Mucosa of descending colon (tissue), 3 donors: ENCODE results near the gene RPL31. TPM values are rescaled to one million over a fixed set of nuclear protein-coding genes. Genes with fewer than 3 reads are reported as not detected.

Experiments
- ATAC-seq: fragments of 200-7000 bp; cut with Tn5 transposase; one replicate; pipeline ENCODE4 v1.9.1; 2020; ENCODE audit warnings: mild to moderate bottlenecking, moderate library complexity
- DNase-seq, 3 donors: peaks; one replicate each; pipeline ENCODE4 v3.0.0-alpha.2; 2020
- H3K36me3 ChIP-seq: fragments of 200-600 bp; one replicate; pipeline ENCODE4 v1.8.0; 2021; ENCODE audit warnings: low read depth, mild to moderate bottlenecking
- H3K4me1 ChIP-seq: fragments of 200-600 bp; one replicate; pipeline ENCODE4 v1.8.0; 2021; ENCODE audit warnings: low read depth, mild to moderate bottlenecking
- H3K4me3 ChIP-seq: fragments of 200-600 bp; one replicate; pipeline ENCODE4 v1.8.0; 2021; ENCODE audit warnings: mild to moderate bottlenecking
- H3K9me3 ChIP-seq: fragments of 200-600 bp; one replicate; pipeline ENCODE4 v1.8.0; 2021; ENCODE audit warnings: mild to moderate bottlenecking
- CTCF ChIP-seq: fragments of 200-600 bp; IDR thresholded peaks from one replicate; pipeline ENCODE4 v1.8.0; 2022; ENCODE audit warnings: antibody characterized with exemption, mild to moderate bottlenecking
- intact Hi-C, 2 donors: fragments of 100-400 bp; cut with DNase I in 1 of 2; cut with micrococcal nuclease in 1 of 2; formaldehyde crosslinking; loops; one replicate each; pipeline versions ENCODE4 v1.11.0 to v1.11.1; 2022; cut with DNase I, micrococcal nuclease
- total RNA-seq, 3 donors: library from RNA; stranded (reverse); fragmentation: NEBNext Ultra II Directional in 2 of 3; extraction: Animal tissue kit (Norgen Biotek cat#: 25700) in 2 of 3; gene quantifications; one replicate each; pipeline versions ENCODE4 v1.2.1 to v1.2.4, GENCODE V29; 2021 to 2023
- donor health status: DM: no; HTN: no; CAD: no; lungs with moderate emphysema.
- donor health status: DM: no; HTN: no; CAD: no.
- donor health status: DM: no; HTN: yes; CAD: no.

Gene RPL31
- total RNA-seq, 3 donors from 2014 or later = 933 to 1,008 (median 1,005) TPM

GRCh38 chr2:101011152-101011551 is 9.1 kb downstream of the RPL31 start:
- Histone ChIP-seq H3K4me3 (no peak overlapping the region), H3K4me1 (no peaks in the 10 kb centered on the region), H3K36me3 (peaks cover 8% of the 10 kb centered on the region), H3K9me3 (no peaks in the 10 kb centered on the region)
- DNase-seq (no peak), ATAC-seq (no peak)
- intact Hi-C loops = loop anchor here in 1 of 2 donors (5.0 to 10.0 kb wide), 2 partner anchors 141 to 194 kb away; partner anchors contain the start of gene TBC1D8
- no peak for TF ChIP-seq CTCF

- H3K9me3 ChIP-seq = no peaks in the 10 kb centered on the region
- DNase-seq (no peak), ATAC-seq (no peak)
- no peaks in the 10 kb centered on the region for H3K4me1 ChIP-seq
- no peak for TF ChIP-seq CTCF
- no peaks in the 10 kb centered on the region for H3K36me3 ChIP-seq
- intact Hi-C loops = loop anchor here in 1 of 2 donors (5.0 to 10.0 kb wide), 2 partner anchors 140 to 193 kb away; partner anchors contain the start of gene TBC1D8
- no peak overlapping the region for H3K4me3 ChIP-seq
Observed at GRCh38 chr2:101012054-101012705, 10.1 kb downstream of the RPL31 start.

GRCh38 chr2:101012706-101013181 is 10.7 kb downstream of the RPL31 start:
- peak; percentile 70 for TF ChIP-seq CTCF
- H3K36me3 ChIP-seq = no peaks in the 10 kb centered on the region
- DNase-seq (peak in 1 of 3 donors; percentile 72), ATAC-seq (peak; percentile 65)
- H3K4me3 ChIP-seq = no peak overlapping the region
- intact Hi-C loops = loop anchor here in 1 of 2 donors (5.0 to 10.0 kb wide), 2 partner anchors 140 to 192 kb away; partner anchors contain the start of gene TBC1D8
- no peaks in the 10 kb centered on the region for H3K9me3 ChIP-seq
- no peaks in the 10 kb centered on the region for H3K4me1 ChIP-seq

GRCh38 chr2:101014264-101014857 is 12.3 kb downstream of the RPL31 start:
- no peaks in the 10 kb centered on the region for H3K36me3 ChIP-seq
- intact Hi-C loops = loop anchor here in 1 of 2 donors (5.0 to 10.0 kb wide), 2 partner anchors 138 to 190 kb away; partner anchors contain the start of gene TBC1D8
- no peaks in the 10 kb centered on the region for H3K9me3 ChIP-seq
- no peaks in the 10 kb centered on the region for H3K4me1 ChIP-seq
- ATAC-seq (no peak), DNase-seq (no peak)
- no peak overlapping the region for H3K4me3 ChIP-seq
- TF ChIP-seq CTCF = no peak

- no peak for TF ChIP-seq CTCF
- Histone ChIP-seq H3K4me1 (no peaks in the 10 kb centered on the region), H3K9me3 (no peaks in the 10 kb centered on the region), H3K4me3 (no peak overlapping the region), H3K36me3 (no peaks in the 10 kb centered on the region)
- DNase-seq (no peak), ATAC-seq (no peak)
- intact Hi-C loops = loop anchor here in 1 of 2 donors (10.0 kb wide), 1 partner anchor 187 kb away; no protein-coding TSS in a partner anchor
Observed at GRCh38 chr2:101017371-101017770, 15.3 kb downstream of the RPL31 start.
